Ureter (tissue), 1 donor: ENCODE data around the gene C3orf22. TPM values are rescaled to one million over a fixed set of nuclear protein-coding genes. Genes with fewer than 3 reads are reported as not detected.

Experiments
- DNase-seq: peaks from one replicate; pipeline ENCODE4 v3.0.0-alpha.2; 2020; ENCODE audit warnings: low spot score
- total RNA-seq: library from RNA; stranded (reverse); gene quantifications from one replicate; pipeline ENCODE4 v1.2.4, GENCODE V29; 2023
- donor health status: DM: yes; HTN: yes; CAD: no.

C3orf22 gene
- total RNA-seq, 1 donor from 2014 or later, result not detected

DNA sequence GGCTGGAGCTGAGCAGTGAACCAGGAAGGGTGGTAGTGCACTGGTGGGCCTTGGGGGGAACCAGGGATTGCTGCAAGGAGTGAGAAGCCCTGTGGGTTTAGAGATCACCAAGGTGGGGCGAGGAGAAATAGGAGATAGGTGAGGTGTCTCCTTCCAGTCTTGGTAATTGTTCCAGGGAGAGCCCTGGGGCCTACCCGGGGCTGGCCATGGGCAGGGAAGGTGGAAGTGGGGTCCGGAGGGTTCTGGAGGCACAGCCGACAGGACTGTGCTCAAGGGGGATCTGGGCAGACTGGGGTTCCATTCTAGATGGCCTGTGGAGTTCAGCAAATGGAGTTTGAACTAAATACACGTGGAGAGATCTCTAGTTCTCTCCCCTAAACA lies 30.3 kb downstream of the C3orf22 start:
- no peak for DNase-seq

DNA sequence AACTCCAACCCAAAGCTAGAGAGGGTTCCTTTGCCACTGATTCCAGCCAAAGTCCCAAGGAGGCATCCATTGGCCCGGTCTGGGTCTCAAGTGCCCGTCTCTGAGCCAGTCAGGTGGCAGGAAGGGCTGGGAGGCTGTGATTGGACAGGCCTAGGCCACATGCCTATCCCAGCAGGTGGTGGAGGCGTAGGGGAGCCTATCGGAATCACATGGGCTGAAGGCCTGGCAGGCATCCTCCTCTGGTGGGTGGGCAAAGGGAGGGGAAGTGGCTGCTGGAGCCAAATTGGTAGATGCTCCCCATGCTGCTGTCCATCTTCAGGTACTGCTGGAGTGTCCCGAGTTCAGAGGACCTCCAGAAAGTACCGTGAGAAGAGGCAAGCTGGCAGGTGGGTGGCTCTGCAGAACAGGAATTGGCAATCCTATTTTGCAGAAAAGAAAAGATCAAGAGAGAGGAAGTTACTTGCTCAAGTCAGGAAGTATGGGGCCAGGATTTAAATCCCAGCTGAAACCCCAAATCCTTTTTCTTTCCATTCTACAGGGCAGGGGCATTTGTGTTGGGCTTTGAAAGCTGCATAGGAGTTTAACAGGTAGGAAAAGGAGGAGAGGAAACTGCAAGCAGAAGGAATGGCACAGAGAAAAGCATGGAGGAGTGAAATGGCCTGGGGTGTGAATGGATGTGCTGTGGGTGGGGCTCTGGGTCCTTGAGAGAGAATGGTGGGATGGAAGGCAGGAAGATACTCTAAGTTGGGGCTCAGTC lies 31.1 kb downstream of the C3orf22 start:
- DNase-seq, result no peak

DNA sequence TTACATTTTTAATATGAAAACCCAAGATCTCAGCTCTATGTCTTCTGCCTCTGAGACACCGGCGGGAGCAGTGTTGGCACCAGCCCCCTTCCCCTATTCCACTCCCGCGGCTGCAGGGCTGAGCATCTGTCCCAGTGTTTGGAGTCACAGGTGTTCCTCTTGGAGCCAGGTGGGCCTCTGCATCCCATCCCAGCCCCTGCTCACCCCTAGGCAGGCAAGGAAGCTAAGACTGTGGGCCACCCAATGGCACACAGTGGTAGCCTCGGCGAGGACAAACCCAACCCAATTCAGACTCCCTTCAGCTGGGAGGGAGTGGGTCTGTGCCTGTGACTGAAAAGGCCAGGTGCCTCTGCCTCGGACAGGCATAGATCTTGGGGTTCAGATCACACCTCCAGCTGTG lies 31.7 kb downstream of the C3orf22 start:
- DNase-seq, result no peak

DNA sequence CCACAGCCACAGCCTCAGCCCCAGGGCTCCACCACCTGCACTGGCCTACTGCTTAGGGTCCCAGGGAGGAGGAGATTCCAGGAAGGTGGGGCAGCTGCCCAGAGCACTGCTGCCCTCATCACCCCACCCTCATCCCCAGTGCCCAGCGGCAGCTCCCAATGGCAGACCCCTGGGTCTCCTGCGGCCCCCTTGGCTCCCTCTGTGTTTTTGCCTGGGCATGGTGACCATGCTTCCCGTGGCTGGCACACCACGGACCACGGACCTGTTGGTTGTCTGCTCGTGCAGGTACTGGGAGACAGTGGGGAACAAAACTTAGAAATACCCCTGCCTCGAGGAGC lies 32.1 kb downstream of the C3orf22 start:
- no peak for DNase-seq

DNA sequence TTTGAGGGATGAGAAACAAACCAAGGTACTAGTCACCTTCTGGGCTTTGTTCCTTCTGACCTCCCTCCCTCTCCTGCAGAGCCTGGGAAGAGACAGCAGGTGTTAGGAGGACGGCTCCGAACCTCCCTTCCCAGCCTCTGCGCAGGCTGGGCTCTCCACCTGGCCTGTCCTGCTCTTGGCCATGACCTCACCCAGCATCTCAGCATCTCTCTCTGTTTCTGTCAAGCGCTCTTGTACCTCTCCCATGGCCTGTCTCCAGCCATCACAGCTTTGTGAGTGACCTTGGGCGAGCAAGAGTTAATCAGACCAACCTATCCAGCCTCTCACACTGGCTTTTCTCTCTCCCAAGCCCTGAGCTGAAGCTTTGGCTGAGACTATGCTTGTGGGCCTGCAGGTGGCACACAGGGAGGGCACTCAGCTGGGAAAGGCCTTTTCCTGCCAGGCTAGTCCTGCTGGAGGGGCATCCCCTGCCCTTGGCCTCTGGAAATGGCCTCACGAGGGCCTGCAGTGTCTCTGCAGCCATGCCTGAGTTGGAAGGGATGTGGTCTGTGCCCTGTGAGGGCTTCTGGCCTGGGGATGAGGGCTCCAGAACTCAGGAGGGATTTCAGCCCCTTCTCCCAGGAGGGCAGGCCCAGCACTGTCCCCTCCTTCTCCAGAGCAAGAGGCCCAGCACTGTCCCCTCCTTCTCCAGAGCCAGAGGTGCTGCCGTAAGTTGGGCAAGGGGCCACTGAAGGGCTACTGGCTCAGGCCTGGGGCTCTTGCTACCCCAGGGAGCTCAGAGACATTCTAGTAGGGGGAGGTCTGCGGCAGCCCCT lies 32.7 kb downstream of the C3orf22 start:
- no peak for DNase-seq

DNA sequence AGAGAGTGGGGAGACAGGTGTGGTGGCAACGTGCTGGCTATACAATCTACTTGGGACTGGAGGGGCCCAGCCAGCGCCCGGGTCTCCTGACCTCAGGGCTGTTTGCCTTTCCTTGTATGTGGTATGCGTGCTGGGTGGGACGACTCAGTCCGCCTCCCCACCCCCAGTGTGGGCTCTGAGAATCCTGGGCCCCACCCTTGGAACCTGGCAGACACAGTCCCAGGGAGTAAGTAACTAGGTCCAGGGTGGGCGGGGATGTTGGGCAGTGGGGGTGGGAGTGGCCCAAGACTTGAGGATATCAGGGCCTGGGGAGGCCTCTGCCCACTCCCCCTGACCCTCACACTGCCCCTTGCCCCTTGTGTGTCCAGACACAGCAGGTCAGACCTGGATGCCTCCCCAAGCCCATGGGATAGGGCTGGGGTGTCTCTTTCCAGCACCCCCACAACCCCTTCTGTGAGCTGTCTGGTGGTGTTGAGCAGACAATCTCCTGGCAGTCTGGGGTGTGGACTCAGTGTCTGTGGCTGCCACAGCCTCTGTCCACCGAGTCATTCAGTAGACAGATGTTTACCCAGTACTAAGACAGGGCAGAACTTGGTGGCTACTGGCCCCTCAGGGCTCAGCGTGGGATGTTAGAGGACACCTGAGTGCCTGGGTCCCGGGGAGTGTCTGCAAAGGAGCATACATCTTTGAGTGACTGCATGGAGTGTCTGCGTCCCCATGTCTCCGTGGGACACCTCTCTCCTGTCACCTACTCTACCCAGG lies 33.5 kb downstream of the C3orf22 start:
- DNase-seq, result no peak

DNA sequence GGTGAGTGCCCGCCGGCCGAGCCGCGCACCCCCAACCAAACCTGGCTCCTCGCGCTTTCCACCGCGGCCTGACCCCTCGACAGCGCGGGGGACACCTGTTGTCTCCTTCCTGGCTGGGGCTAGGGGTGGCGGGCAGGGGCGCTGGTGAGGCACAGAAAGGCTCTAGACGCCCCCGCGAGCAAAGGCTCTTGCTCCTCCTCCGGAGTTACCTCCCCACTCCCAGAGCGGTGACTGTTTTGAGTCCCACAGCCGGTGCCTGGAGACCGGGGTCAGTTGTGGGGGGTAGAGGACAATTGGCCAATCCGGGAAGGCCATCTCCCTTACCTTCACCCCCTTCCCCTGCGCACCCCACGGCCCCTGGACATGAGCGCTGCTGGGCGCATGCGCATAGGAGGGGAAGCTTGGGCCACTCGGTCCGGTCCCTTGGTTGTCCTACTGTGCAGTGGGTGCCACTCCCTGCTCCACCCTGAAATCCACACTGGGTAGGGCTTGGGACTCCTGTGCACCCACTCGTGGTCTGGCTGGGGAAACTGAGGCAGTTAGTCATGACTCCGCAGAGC lies 34.2 kb downstream of the C3orf22 start:
- no peak for DNase-seq

DNA sequence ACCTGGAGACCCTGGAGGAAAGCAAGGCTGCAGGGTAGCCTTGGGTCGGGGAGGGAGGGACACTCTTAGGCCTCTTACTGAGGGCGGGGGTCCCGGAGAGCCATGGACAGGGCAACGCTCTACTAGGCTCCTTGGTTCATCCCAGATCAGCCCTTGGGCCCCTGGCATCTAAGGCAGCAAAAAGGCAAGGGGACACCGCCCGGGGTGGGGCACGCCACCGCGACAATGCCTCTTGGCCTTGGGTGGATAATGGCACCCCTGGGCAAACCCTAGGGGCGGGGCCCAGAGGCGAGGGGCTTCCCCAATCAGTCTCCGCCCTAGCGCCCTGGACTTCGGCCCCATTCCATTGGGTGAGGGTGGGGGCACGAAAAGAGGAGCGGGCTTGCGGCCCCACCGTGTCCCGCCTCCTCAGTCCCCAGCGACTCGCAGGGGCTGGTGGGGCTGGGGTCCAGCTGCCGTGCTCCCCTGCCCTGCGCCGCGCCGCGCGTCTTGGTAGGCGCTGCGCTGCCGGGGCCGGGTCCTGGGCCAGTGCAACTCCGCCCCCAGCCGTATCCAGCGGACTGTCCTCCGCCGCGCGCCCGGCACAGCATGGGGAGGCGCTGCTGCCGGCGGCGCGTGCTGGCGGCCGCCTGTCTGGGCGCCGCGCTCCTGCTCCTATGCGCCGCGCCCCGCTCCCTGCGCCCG lies 34.8 kb downstream of the C3orf22 start, which contains the start of gene CHST13:
Gene CHST13, plus strand, starts transcription at position 411 of the 684 bp plus-strand sequence. Its CDS starts 178 bp downstream, at position 589.
- no peak for DNase-seq

DNA sequence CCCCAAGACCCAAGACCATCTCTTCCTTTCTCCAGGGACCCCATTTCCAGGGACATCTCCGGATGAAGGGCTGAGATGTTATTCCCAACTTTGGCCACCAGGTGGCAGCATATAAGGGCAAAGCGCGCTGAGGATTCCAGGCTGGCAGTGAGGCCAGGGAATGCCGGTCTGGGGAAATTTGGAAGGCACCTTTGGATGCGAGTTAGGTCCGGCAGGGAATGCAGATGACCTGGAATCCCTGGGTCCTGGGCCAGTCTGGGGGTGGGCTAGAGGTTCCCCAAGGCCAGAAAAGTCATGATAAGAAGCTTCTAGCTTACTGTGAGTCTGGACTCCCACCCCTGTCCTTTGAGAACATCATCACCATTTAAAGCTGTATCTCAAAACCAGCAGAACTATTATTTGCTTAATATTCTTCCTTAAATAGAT lies 36.4 kb downstream of the C3orf22 start:
- peak; percentile 60 for DNase-seq

DNA sequence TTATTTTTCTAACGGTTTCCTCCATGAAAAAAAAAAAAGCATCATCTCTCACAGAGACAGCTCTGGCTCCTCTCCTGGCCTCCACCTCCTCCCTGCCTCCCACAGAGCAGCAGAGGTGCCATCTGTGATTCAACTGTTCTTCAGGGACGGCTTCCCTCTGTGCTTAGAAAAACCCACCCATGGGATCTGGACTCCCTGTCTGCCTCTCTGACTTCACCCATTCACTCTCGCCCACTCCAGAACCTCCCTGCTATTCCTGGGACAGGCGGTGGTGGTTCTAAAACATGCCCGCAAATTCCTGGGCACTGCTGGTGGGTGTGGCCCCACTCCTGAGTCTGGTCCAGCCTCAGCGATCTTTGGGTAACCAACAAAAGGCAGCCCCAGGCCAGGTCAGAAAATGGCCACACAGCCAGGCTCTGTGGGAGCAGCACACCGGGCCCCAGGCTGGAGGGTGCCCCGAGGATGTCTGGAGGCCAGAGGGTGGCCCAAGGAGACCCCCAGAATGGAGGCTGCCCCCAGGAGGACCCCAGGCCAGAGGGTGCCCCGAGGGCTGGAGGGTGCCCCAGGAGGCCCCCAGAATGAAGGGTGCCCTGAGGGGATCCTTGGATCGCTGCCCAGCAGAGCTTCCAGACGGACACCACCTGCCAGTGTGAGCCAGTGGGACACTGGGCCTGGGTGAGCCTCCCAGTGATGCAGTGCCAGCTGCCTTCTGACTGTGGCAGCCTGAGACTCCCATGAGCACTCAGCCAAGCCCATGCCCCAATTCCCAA lies 37.4 kb downstream of the C3orf22 start:
- no peak for DNase-seq

DNA sequence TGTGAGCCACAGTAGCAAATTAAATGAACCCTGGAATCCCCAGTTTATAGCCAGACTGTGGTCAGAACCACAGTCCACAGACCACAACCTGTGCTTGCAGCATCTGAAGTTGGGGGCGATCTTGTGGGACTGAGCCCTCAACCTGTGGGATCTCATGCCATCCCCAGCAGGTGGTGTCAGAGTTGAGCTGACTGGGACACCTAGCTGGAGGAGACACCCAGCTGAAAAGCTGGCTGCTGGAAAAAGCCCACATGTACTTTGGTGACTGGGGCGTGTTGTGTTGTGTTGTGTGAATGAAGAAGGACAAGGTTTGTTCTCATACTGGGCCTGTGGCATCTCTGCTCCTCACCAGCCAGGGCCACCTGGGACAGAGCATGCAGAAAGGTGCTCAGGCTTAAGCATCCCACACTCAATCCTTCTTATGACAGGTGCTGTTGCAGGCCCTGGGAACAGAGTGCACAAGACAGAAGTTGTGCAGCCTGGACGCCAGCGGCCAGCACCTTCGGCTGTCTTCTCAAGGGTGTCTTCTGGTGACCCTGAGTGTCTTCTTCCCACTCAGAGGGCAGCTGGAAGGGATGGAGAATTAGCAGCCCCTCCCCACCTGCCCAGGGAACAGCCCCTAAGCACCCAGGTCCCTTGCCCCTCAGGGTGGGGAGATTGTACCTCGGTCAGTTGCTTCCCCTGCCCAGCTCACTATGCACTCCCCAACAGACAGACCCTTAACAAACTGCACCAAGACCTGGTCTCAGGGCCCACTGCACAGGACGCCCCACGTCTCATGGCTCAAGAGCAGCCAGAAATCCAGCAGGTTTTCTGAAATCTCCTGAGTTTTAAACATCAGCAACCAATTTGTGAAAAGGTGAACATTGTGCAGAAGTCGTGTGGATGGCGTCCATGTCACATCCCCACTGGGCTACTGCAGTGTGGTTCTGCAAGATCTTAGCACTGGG lies 39.0 kb downstream of the C3orf22 start:
- DNase-seq, result no peak

DNA sequence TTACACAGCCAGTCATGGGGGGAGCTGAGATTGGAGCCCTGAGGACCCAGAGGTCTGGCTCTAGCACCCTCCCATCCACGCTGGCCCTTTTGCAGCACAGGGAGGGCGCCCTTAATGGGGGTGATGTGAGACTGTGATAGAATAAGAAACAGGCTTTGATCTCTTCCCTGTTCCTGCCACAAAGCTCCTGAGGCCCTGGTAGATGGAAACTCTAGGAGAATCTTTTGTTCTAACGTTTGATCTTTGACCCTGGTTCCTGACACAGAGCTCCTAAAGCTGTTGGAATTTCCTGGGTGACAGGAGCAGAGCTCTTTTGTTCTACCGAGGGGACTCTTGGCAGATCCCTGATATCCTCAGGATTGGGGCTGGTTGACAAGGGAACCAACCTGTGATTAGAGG lies 40.0 kb downstream of the C3orf22 start:
- no peak for DNase-seq

DNA sequence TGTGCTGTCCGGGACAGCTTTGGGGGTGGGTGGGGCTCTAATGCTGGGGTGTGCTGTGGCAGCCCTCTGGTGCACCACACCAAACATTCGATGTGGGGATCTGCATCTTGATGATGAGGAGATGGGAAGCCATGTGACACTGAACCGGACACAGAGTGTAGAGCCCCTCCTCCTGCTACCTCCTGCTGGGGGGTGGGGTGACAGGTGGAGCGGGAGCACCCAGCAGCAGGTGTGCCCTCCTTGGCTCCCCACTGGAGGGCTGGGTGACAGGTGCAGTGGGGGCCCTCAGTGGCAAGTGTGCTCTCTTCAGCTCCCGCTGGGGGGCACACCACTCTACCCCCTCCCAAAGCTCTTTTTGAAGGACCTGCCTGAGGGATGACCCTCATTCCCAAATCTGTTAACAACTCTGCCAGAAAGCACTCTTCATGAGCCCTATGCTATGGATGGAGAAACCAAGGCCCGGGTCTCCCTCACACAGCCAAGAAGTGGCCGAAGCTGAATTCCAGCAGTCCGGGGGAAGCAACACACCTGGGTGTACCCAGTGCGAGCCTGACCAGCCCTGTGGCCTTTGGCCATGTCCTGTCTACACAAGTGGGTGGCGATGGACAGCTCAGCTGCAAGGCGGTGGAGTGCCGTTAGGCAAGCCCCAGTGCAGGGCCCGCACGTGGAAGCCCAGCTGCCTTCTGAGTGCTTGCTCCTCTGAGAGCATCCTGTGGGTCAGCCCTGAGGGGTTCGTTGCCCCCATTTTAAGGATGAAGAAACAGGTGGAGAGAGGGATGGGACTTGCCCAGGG lies 40.5 kb downstream of the C3orf22 start:
- no peak for DNase-seq

DNA sequence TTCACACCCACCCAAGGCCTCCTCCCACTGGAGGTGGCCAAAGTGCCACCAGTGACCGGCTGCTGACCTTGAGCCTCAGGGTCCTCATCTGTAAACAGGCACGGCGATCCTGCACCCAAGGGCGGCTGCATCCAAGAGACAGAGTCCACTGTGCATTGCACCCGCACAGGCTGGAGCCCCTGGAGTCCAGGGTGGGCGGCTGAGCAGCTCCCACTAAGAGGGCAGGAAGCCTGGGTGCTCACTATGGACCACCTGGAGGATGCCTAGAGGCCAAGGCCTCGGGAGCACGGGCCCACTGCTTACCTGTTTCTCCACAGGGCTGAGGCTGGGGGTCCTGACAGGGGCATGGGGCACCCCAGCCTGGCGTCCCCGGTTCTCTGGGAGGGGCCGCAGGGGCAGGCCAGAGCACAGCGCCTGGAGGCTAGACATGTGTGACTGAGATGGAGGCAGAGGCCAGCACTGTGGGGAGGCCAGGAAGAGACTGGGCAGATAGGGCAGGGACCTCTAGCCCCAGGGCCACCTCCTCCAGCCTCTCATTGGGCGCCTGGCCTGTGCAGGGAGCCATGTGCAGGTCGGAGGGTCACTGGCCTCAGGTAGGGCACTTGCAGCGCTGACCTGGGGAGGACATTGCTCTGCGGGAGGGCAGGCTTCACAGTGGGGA lies 41.3 kb downstream of the C3orf22 start, which contains the start of gene UROC1:
Gene UROC1, minus strand, starts transcription at position 483 of the 661 bp plus-strand sequence. Its CDS starts 54 bp downstream, at position 429.
- DNase-seq, result no peak

DNA sequence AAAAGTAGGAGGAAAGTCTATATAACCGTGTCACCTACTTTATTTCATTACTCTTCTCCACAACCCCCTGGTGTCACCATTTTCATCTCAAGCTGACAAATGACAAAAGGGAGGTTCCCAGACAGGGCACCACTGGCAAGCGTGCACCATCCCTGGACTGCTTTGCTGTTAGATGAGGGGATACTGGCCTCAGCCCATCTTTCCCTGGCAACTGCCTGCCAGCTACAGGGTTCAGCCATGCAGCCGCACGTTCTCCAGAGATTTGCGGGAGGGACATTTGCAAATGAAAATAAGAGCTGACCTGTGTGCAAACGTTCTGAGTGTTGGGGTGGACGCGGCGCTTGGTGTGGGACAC lies 41.8 kb downstream of the C3orf22 start:
- DNase-seq, result no peak

DNA sequence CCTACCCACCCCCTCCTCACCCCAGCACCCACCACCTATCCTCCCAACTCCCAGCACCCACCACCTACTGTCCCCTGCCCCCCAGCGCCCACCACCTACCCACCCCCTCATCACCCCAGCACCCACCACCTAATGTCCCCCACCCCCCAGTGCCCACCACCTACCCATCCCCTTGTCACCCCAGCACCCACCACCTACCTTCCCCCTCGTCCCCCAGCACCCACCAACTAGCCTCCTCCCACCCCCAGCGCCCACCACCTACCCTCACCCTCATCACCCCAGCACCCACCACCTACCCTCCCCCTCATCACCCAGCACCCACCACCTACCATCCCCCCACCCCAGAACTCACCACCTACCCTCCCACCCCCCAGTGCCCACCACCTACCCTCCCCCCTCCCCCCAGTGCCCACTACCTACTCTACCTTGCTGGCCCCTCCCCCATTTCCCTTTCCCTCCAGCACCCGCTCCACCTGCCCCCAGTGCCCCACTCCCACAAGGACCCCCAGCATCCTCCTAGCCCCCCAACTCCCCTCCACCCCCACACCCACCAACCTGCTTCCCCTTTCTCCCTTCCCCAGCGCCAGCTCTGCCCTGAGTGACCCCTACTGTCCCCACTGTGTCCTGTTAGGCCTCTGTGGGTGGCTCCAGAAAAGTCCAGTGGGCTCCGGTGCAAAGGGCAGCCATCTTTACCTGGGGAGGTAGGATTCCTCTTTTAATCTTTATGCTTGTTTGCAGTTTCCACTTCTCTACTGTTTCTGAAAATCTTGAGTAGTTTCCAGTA lies 42.4 kb downstream of the C3orf22 start:
- no peak for DNase-seq

DNA sequence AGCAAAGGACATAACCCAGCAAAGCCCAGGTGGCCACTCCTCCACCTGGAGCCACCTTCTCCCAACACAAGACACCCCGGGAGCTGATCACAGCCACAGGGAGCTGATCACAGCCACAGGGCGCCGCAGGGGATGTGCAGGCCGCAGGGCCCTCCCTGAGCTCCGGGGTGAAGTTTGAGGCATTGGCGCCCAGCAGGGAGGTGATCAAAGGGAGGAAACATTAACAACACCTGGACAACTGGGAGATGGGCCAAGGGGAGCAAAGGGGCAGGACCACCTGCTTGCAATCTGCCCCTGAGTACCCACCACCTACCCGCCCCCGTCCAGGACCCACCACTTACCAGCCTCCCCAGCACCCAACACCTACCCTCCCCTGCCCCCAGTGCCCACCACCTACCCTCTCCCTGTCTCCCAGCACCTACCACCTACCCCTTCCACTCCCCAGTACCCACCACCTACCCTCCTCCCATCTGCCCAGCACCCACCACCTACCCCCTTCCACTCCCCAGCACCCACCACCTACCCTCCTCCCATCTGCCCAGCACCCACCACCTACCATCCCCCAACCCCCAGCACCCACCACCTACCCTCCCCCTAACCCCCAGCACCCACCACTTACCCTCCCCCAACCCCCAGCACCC lies 43.5 kb downstream of the C3orf22 start:
- no peak for DNase-seq
